Endothelial cell of umbilical vein (primary cell): ENCODE data around the gene KATNIP. TPM values are rescaled to one million over a fixed set of nuclear protein-coding genes. Genes with fewer than 3 reads are reported as not detected.

Experiments used
- BruUV-seq: library from RNA; stranded (reverse); fragments of 400-500 nt; replicated peaks from 2 replicates; lab custom pipeline; 2021; lab: Mats Ljungman, UMichigan
- CTCF ChIA-PET: fragments of 300-600, 350-600 bp; sonication (Branson Sonifier 250); formaldehyde crosslinking; loops from one replicate; lab custom pipeline; 2021; ENCODE audit warnings: antibody characterized with exemption, inconsistent platforms; lab: Charles Lee
- POLR2A ChIA-PET: fragments of 300-600, 350-600 bp; sonication (Branson Sonifier 250); formaldehyde crosslinking; loops from one replicate; lab custom pipeline; 2021; ENCODE audit warnings: antibody characterized with exemption, inconsistent platforms; lab: Charles Lee
- DNase-seq: peaks from one replicate; pipeline ENCODE4 v3.0.0-alpha.2; 2011; ENCODE audit warnings: low read depth, low spot score
- FAIRE-seq: peaks from 2 replicates; lab custom pipeline; 2011; peaks lifted over from hg19 to GRCh38; lab: Jason Lieb, UNC
- H2AFZ ChIP-seq: 2 replicates; pipeline ENCODE4 v1.6.0; 2012; ENCODE audit warnings: low read depth, low read length, control low read depth, inconsistent platforms
- H3K27ac ChIP-seq: 2 replicates; pipeline ENCODE4 v1.5.1; 2011; ENCODE audit warnings: low read depth, mild to moderate bottlenecking, control low read depth, low read length, moderate library complexity; ENCODE audit not compliant: insufficient read depth
- H3K27me3 ChIP-seq, 2 experiments: 2 replicates each; pipeline versions ENCODE4 v1.6.0 to v1.6.1; 2011; ENCODE audit warnings: low read length in 2 of 2, mixed read lengths in 1 of 2; ENCODE audit not compliant: control insufficient read depth in 2 of 2, insufficient read depth in 2 of 2
- H3K36me3 ChIP-seq, 2 experiments: 2 replicates in 1 of 2; 3 replicates in 1 of 2; pipeline ENCODE4 v1.5.1; 2011; ENCODE audit warnings: low read length in 2 of 2, mild to moderate bottlenecking in 1 of 2, moderate library complexity in 1 of 2; ENCODE audit not compliant: control insufficient read depth in 2 of 2, insufficient read depth in 2 of 2; ENCODE audit errors: extremely low read depth in 1 of 2
- H3K4me1 ChIP-seq: 3 replicates; pipeline ENCODE4 v1.5.1; 2011; ENCODE audit warnings: mild to moderate bottlenecking, low read length; ENCODE audit not compliant: control insufficient read depth, insufficient read depth; ENCODE audit errors: extremely low read depth
- H3K4me2 ChIP-seq: 2 replicates; pipeline ENCODE4 v1.6.1; 2011; ENCODE audit warnings: low read length, control low read depth, mixed read lengths; ENCODE audit not compliant: insufficient read depth
- H3K4me3 ChIP-seq, 3 experiments: fragments of 200-600 bp in 1 of 3; sonication (generic), shearing (Covaris generic) in 1 of 3; replicated peaks in 1 of 3; 2 replicates each; pipeline ENCODE4 v1.5.1; 2011 to 2016; ENCODE audit warnings: control low read depth in 3 of 3, low read length in 3 of 3, mild to moderate bottlenecking in 2 of 3, inconsistent platforms in 1 of 3, low read depth in 1 of 3, moderate library complexity in 1 of 3; ENCODE audit not compliant: insufficient read depth in 1 of 3
- H3K79me2 ChIP-seq: 2 replicates; pipeline ENCODE4 v1.6.0; 2012; ENCODE audit warnings: low read length, inconsistent platforms; ENCODE audit not compliant: control insufficient read depth, insufficient read depth
- H3K9ac ChIP-seq: replicated peaks from 2 replicates; pipeline ENCODE3; 2011; ENCODE audit warnings: low read length, control low read depth; ENCODE audit not compliant: insufficient read depth; ENCODE audit errors: extremely low read depth
- H3K9me1 ChIP-seq: replicated peaks from 3 replicates; pipeline ENCODE4 v1.6.0; 2011; ENCODE audit warnings: mild to moderate bottlenecking, low read length; ENCODE audit not compliant: control insufficient read depth, insufficient read depth; ENCODE audit errors: extremely low read depth
- H3K9me3 ChIP-seq: replicated peaks from 2 replicates; pipeline ENCODE4 v1.5.1; 2012; ENCODE audit warnings: low read length, inconsistent platforms; ENCODE audit not compliant: control insufficient read depth, insufficient read depth
- H4K20me1 ChIP-seq: replicated peaks from 2 replicates; pipeline ENCODE3; 2011; ENCODE audit warnings: mild to moderate bottlenecking, low read length; ENCODE audit not compliant: control insufficient read depth, insufficient read depth; ENCODE audit errors: extremely low read depth
- CTCF ChIP-seq, 2 donors: IDR thresholded peaks; 1 replicate in 1 of 2; 2 replicates in 1 of 2; pipeline ENCODE4 v1.5.1; 2011; ENCODE audit warnings: low read length in 2 of 2, mild to moderate bottlenecking in 2 of 2, moderate library complexity in 2 of 2, control low read depth in 1 of 2, inconsistent platforms in 1 of 2, low read depth in 1 of 2; ENCODE audit not compliant: insufficient read depth in 1 of 2; ENCODE audit errors: extremely low read depth in 1 of 2
- EZH2 ChIP-seq: IDR thresholded peaks from 2 replicates; pipeline ENCODE4 v1.6.1; 2012; ENCODE audit warnings: borderline replicate concordance, low read depth, mild to moderate bottlenecking, moderate library complexity, low read length, inconsistent platforms; ENCODE audit not compliant: severe bottlenecking
- FOS ChIP-seq: IDR thresholded peaks from 2 replicates; pipeline ENCODE4 v1.6.1; 2011; ENCODE audit warnings: mild to moderate bottlenecking, low read length, moderate library complexity, borderline replicate concordance; ENCODE audit not compliant: insufficient read depth
- GATA2 ChIP-seq: IDR thresholded peaks from 2 replicates; pipeline ENCODE4 v1.7.0; 2011; ENCODE audit warnings: low read depth, mild to moderate bottlenecking, moderate library complexity, mixed read lengths, low read length; ENCODE audit not compliant: insufficient read length, insufficient read depth
- JUN ChIP-seq: IDR thresholded peaks from 2 replicates; pipeline ENCODE4 v1.6.1; 2011; ENCODE audit warnings: borderline replicate concordance, low read depth; ENCODE audit not compliant: insufficient read length, insufficient read depth
- MYC ChIP-seq: IDR thresholded peaks from one replicate; pipeline ENCODE4 v1.6.1; 2011; ENCODE audit warnings: mild to moderate bottlenecking, low read depth, low read length
- POLR2A ChIP-seq: IDR thresholded peaks from 2 replicates; pipeline ENCODE4 v1.6.1; 2012; ENCODE audit warnings: low read depth, mild to moderate bottlenecking, control low read depth, low read length
- POLR2AphosphoS5 ChIP-seq: IDR thresholded peaks from 2 replicates; pipeline ENCODE4 v1.6.1; 2012; ENCODE audit warnings: low read depth, mild to moderate bottlenecking, control low read depth, low read length, moderate library complexity; ENCODE audit not compliant: insufficient read depth
- dilution Hi-C: fragments of 300-500 bp; cut with MboI; formaldehyde crosslinking; loops from one replicate; pipeline ENCODE4 v1.15.0; 2019; ENCODE audit warnings: low sequenced_read_pairs; ENCODE audit not compliant: extremely low pct_ligation_motif_present
- intact Hi-C: fragments of 100-400 bp; cut with micrococcal nuclease; formaldehyde crosslinking; loops from one replicate; pipeline ENCODE4 v1.10.0; 2022
- polyA plus RNA-seq, 4 experiments: library from polyadenylated mRNA; depleted of rRNA in 3 of 4; stranded (reverse) in 3 of 4; unstranded in 1 of 4; fragments of >200 nt; gene quantifications; 2 replicates each; pipeline versions ENCODE4 v1.2.1 to v1.2.3, GENCODE V29; 2011 to 2012; ENCODE audit warnings: missing spikeins in 1 of 4
- total RNA-seq: library from RNA; stranded (reverse); gene quantifications from 2 replicates; pipeline ENCODE4 v1.2.3, GENCODE V29; 2021

The KATNIP gene
- total and polyA plus RNA-seq, 2 donors (not counting 3 experiments of a cell fraction or from before 2014, with no cell fraction given): 14.7 to 30.7 TPM

GRCh38 chr16:27572711-27573110 lies 22.8 kb downstream of the KATNIP start:
- H3K4me3 ChIP-seq: no peak overlapping the region
- DNase-seq (no peak), FAIRE-seq (no peak)
- H3K9me1 ChIP-seq: no peaks in the 10 kb centered on the region
- peaks cover 0 to 2% of the 10 kb centered on the region in 2 experiments for H3K36me3 ChIP-seq
- no peak overlapping the region for H3K4me2 ChIP-seq
- H3K27ac ChIP-seq: no peak overlapping the region
- dilution Hi-C loops (no loop called here), intact Hi-C loops (no loop called here)
- ChIA-PET POLR2A (no interaction called here), CTCF (no interaction called here)
- no peaks in the 10 kb centered on the region for H4K20me1 ChIP-seq
- no peak overlapping the region for H2AFZ ChIP-seq
- no peak overlapping the region for H3K9ac ChIP-seq
- H3K79me2 ChIP-seq: no peaks in the 10 kb centered on the region
- TF ChIP-seq GATA2: no peak
- TF ChIP-seq JUN: no peak
- TF ChIP-seq MYC: no peak
- no peak for TF ChIP-seq FOS
- TF ChIP-seq POLR2AphosphoS5: no peak
- no peak for TF ChIP-seq POLR2A
- no peak for TF ChIP-seq EZH2
- H3K9me3 ChIP-seq: no peaks in the 10 kb centered on the region
- no peaks in the 10 kb centered on the region for H3K4me1 ChIP-seq
- H3K27me3 ChIP-seq: no peaks in the 10 kb centered on the region
- BruUV-seq: no TSS peak

- no peak overlapping the region for H3K4me2 ChIP-seq
- H3K27ac ChIP-seq: no peak overlapping the region
- ChIA-PET POLR2A (no interaction called here), CTCF (no interaction called here)
- FAIRE-seq: no peak
- H3K4me1 ChIP-seq: peaks cover 8% of the 10 kb centered on the region
- DNase-seq: no peak
- H3K9me1 ChIP-seq: no peaks in the 10 kb centered on the region
- dilution Hi-C loops (no loop called here), intact Hi-C loops (no loop called here)
- no peak overlapping the region for H3K9ac ChIP-seq
- peaks cover 0 to 2% of the 10 kb centered on the region in 2 experiments for H3K36me3 ChIP-seq
- no peak overlapping the region for H3K4me3 ChIP-seq
- TF ChIP-seq FOS: no peak
- TF ChIP-seq CTCF (IDR thresholded peaks at IDR 0.05; ENCODE audit: extremely low read depth in 1 of 2, insufficient read depth in 1 of 2, low read depth in 1 of 2, low read length in 2 of 2): no peak
- H4K20me1 ChIP-seq: no peaks in the 10 kb centered on the region
- no peak overlapping the region for H2AFZ ChIP-seq
- no peaks in the 10 kb centered on the region for H3K27me3 ChIP-seq
- no TSS peak for BruUV-seq
- no peaks in the 10 kb centered on the region for H3K79me2 ChIP-seq
- no peaks in the 10 kb centered on the region for H3K9me3 ChIP-seq
Observed at GRCh38 chr16:27576729-27577128, 26.8 kb downstream of the KATNIP start.
